Stimulated activated CD8-positive, alpha-beta memory T cell treated with anti-CD3 and anti-CD28 coated beads, Interleukin-15, amount 100 ng/mL, for 48 hours (primary cell): ENCODE data around the gene HNRNPA1.
"Not testable (repeated sequence)": the region's sequence is repeated elsewhere in the genome, so short reads cannot be mapped to it uniquely, and the experiment has no call there.

Experiments
- DNase-seq, 2 donors: peaks; one replicate each; pipeline ENCODE4 v3.0.0-alpha.2; 2020; ENCODE audit warnings: low read depth in 2 of 2

Gene HNRNPA1

GRCh38 chr12:54276368-54276767, 4.2 kb upstream of the HNRNPA1 start:
- DNase-seq: no peak

- no peak for DNase-seq
Measured at GRCh38 chr12:54277823-54278276, 2.7 kb upstream of the HNRNPA1 start.

GRCh38 chr12:54279227-54279631, 1.3 kb upstream of the HNRNPA1 start:
- no peak for DNase-seq

- peak; percentile 98 for DNase-seq
Measured at GRCh38 chr12:54279632-54280467, 676 bp upstream of the HNRNPA1 start, which contains the start of gene CBX5. TSS of gene CBX5 (minus strand) at chr12:54280122. CDS start at chr12:54257650, 22,472 bp downstream.

GRCh38 chr12:54281261-54281638, 724 bp downstream of the HNRNPA1 start:
- DNase-seq: not testable (repeated sequence)

- DNase-seq: not testable (repeated sequence)
Measured at GRCh38 chr12:54281694-54282093, 1.2 kb downstream of the HNRNPA1 start.

- no peak for DNase-seq
Measured at GRCh38 chr12:54282949-54283593, 2.5 kb downstream of the HNRNPA1 start.

- not testable (repeated sequence) for DNase-seq
Measured at GRCh38 chr12:54284070-54284780, 3.7 kb downstream of the HNRNPA1 start.

- DNase-seq: no peak
Measured at GRCh38 chr12:54285150-54286041, 4.9 kb downstream of the HNRNPA1 start.

GRCh38 chr12:54286042-54287030, 5.8 kb downstream of the HNRNPA1 start:
- no peak for DNase-seq

- DNase-seq: no peak
Measured at GRCh38 chr12:54287261-54288157, 7.0 kb downstream of the HNRNPA1 start.

- DNase-seq: no peak
Measured at GRCh38 chr12:54292083-54292930, 11.8 kb downstream of the HNRNPA1 start.

GRCh38 chr12:54292931-54293241, 12.4 kb downstream of the HNRNPA1 start:
- no peak for DNase-seq

- DNase-seq: no peak
Measured at GRCh38 chr12:54294152-54294952, 13.8 kb downstream of the HNRNPA1 start.

- DNase-seq: no peak
Measured at GRCh38 chr12:54294953-54295566, 14.5 kb downstream of the HNRNPA1 start.

- DNase-seq: no peak
Measured at GRCh38 chr12:54296393-54297099, 16.0 kb downstream of the HNRNPA1 start.
